ENCODE measurements around the gene LEO1.

Gene LEO1

DNA sequence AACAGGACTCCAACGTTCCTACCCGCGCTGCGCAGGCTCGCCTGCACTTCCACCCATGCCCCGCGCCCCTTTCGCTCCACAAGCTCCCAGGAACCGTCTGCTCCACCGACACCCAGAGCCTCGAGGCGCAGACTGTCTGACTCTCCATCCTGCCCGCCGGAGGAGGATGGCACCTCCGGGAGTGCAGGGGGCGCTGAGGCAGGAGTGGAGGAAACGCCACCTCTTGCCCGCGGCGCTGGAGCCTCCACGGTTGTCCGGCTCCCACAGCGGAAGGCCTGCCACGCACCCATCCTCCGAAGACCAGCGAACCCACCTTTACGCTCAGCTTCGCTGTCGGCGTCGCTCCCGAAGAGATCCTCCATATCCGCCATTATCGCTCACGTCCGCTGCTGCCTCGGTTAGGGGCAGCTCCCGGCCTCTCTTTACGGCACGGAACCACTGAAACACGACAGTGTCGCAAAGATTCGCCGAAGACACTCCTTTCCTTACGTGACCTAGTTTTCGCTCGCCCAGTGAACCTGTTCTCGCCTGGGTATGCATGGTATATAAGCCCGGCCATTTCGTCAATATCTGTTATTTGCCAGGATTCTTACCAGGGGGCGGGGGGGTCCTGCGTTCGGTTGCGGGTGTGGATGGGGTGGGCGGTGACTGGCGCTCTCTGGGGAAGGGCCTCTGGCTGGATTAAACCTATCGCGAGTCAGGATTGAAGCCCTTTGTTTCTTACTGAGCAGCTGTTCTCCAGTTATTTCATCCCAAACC lies at the start of gene LEO1:
TSS of gene LEO1 (minus strand) at position 404 of the 759 bp plus-strand sequence. CDS start at position 371, 33 bp downstream.
- peak; percentile 55 for DNase-seq

DNA sequence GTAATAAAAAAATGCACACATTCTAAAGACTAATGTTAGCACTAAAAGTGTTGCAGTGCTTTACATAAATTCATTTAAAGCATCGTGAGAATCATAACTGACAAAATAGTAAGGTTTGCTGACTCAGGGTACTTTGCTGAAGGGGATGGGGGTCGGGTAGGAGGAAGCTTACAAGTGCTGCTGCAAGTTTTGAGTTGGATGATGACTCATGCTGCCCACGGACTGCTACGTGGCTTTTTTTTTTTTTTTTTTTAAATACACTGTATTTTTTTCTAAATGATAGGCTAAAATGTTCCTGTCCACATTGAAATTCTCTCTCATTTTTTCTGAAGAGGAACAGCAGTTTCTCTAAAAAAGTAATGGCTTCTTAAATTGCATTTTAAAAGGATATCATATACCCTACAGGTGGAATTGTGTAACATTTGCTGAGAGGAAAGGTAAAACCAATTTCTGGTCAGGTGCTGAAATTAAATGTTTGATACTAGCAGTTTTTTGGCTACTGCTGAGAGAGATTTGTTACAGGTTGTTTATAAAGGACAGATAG lies 49.6 kb upstream of the LEO1 start:
- no peak for DNase-seq

GRCh38 chr15:52020221-52021085 lies 48.9 kb upstream of the LEO1 start:
- DNase-seq, result peak; percentile 23

DNA sequence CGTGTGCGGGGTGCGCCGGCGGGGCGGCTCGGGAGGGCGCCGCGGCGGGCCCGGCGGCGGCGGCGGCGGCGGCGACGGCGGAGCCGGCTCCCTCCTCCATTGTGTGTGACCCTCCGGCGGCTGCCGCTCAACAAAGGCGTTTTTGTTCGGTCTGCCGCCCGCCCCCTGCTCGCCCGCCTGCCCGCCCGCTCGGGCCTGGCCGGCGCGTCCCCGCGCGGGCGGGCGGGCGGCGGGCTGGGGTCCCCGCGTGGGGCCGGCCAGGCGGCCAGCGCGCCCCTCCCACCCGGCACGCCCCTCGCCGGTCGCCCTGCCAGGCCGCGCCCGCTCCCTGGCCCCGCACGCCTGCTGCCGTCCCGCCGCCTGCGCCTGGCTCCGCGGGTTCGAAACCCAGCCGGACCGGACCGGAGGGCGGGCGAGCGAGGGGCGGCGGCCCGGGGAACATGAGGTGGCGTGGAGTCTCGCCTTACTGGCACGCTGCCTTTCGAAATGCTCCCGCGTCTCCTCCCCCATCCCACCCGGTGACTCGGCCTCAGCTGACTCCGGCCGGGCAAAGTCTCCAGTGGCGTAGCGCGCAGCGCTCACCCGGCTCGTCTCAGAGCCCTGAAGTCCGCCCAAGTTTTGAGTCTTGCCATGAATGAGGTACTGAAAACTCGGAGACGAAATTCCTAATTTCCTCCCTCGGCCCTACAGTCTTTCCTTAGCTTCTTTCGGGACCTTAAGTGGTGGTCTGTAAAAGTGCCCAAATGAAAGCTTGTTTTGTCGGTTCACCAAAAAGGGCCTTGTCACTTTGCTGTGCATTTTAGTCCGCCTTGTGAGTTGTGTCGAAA lies 48.0 kb upstream of the LEO1 start:
- DNase-seq, result no peak

- DNase-seq, result peak; percentile 29
Measured at GRCh38 chr15:52018693-52019393, 47.3 kb upstream of the LEO1 start, which contains the start of gene MAPK6. Gene MAPK6, plus strand, starts transcription at chr15:52019219. Its CDS starts 27,242 bp downstream, at chr15:52046461.

GRCh38 chr15:52018244-52018643 lies 46.7 kb upstream of the LEO1 start:
- DNase-seq, result no peak

GRCh38 chr15:52016316-52016715 lies 44.7 kb upstream of the LEO1 start:
- DNase-seq, result no peak

DNA sequence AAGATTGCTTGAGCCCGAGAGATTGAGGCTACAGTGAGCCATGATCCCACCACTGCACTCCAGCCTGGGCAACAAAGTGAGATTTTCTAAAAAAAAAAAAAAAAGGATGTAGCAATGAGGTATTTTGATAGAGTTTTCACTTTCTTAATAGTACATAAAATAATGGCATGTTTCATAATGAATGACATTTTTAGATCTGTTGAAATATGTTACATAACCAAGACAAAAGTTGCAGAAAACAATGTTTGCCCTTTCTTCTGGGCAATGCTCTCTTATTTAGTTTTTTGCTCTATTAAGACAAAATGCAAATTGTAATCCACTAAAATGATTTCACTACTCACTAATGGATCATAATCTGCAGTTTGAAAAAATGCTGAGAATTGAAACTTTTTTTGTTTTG lies 43.0 kb upstream of the LEO1 start:
- no peak for DNase-seq

GRCh38 chr15:52013151-52013791 lies 41.7 kb upstream of the LEO1 start:
- DNase-seq, result no peak

GRCh38 chr15:52012210-52012609 lies 40.6 kb upstream of the LEO1 start:
- no peak for DNase-seq

GRCh38 chr15:52011711-52012144 lies 40.1 kb upstream of the LEO1 start:
- DNase-seq, result peak; percentile 76

DNA sequence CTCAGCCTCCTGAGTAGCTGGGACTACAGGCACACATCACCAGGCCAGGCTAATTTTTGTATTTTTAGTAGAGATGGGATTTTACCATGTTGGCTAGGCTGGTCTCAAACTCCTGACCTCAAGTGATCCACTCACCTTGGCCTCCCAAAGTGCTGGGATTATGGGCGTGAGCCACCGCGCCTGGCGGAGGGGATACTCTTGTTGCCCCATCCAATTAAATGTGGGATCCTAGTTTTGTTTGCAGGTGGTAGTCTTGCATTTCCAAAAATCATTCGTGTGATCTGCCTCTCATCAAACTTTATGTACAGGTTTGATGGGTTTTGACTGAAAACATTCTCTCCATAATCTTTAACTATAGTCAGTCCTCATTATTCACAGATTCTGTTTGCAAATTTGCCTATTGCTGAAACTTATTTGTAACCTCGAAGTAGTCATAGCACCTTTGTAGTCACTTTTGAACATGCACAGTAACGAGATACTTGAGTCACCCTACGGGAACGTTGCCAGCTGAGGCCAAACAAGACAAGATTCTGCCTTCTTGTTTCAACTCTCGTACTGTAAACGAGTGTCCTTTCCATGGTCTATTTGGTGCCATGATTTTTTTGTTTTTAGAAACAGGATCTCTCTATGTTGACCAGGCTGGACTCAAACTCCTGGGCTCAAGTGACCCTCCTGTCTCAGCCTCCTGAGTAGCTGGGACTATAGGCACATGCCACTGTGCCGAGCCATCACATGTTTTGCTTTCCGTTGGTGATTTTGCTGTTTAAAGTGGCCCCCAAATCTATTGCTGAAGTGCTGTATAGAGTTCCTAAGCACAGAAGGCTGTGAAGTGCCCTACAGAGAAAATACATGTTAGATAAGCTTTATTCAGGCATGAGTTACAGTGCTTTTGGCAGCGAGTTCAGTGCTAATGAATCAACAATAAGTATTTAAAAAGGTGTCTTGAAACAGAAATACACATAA lies 39.3 kb upstream of the LEO1 start:
- peak; percentile 76 for DNase-seq

DNA sequence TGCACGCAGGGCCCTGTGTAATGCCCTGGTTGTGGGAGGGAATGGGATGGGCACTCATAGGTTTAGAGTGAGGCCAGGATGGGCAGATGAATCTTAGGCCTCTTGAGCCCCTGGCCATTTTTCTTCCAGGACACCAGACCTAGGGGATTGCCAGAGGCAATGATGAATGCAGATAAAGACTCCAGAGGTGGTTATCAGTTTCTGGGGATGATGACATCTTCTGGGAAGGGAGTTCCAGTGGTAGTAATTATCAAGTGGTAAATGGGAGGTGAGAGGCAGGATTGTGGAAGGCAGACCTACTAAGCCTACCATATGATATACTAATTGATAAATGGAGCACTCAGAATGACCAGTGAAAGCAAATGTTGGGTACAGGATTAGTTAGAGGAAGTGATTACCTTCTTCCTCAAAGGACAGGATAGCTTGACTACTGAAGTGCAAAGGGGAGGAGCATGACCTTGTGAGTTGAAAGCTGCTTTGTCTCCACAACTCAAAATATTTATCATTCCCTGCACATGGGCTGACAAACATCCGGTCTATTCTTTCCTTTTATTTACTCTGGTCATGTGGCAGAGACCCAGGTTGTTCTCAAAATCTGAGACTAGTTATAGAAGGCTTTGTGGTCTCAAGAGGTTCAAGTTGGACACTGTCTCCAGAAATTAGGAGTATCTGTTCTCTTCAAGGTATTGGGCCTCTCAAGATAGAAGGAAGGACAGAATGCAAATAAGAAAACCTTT lies 37.3 kb upstream of the LEO1 start:
- DNase-seq, result peak; percentile 66

DNA sequence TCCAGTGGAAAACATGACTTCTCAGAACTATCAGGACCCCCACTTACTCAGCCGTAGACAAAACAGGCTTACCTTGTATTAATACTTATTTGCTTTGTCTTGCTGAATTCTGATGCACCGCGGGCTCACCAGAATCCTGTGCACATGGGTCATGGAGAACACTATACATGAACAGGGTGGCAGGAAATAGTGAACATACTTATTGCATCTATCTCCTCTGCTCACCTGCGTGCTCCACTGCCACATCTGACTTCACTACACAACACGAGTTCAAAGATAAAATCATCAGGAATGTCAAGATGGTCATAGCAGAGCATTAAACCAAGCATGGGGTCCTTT lies 36.8 kb upstream of the LEO1 start:
- no peak for DNase-seq

- DNase-seq, result no peak
Measured at GRCh38 chr15:52006702-52007340, 35.2 kb upstream of the LEO1 start.

- no peak for DNase-seq
Measured at GRCh38 chr15:52005748-52006701, 34.4 kb upstream of the LEO1 start.

- no peak for DNase-seq
Measured at GRCh38 chr15:52004806-52005205, 33.2 kb upstream of the LEO1 start.

DNA sequence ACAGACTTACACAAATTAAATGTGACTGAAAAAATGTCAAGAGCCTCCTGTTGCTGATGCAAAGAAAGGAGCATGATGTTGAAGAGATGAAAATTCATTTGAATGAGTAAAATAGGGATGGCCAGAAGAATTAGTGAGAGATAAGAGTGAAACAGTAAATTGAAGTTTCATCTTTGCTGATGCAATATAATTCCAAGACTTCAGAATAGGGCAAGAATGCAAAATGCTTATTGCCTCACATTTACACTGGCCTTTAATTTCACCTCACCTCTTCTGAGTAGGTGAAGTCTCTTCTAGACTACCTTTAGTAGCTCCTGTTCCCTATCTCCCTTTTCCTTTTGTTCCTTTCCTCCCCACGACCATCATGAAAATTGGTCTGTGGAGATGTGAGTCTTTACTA lies 32.1 kb upstream of the LEO1 start:
- no peak for DNase-seq
